ENCODE data around the gene CA11. TPM values are rescaled to one million over a fixed set of nuclear protein-coding genes. Genes with fewer than 3 reads are reported as not detected.

CA11 gene
- total and polyA plus RNA-seq, 2 of the 8 experiments (the other 6 are each of a cell fraction or from before 2014, with no cell fraction given) = 51.7 to 71.4 TPM

- no peak overlapping the region for H4K5ac ChIP-seq (ENCODE audit: insufficient read length, low read depth, low read length)
- ChIA-PET CTCF (ENCODE audit: partially characterized antibody) (interaction anchor here (0.6 to 2.0 kb wide), 5 partner anchors 12 to 124 kb away, joined by 3 to 8 read pairs (median 3); no protein-coding TSS in a partner anchor), POLR2A (ENCODE audit: partially characterized antibody) (interaction anchor here (1.0 to 1.3 kb wide), 2 partner anchors 12 to 24 kb away, joined by 5 read pairs; no protein-coding TSS in a partner anchor)
- TF ChIP-seq EP300 (IDR thresholded peaks at IDR 0.05; ENCODE audit: borderline replicate concordance in 1 of 2, low read depth in 2 of 2, low read length in 2 of 2) (no peak), PHF8 (conservative IDR thresholded peaks at IDR 0.05; ENCODE audit: low read depth, low read length) (no peak)
- no peak overlapping the region for H2AFZ ChIP-seq (ENCODE audit: low read length)
- H4K20me1 ChIP-seq (replicated peaks in 1 of 2; ENCODE audit: control insufficient read depth in 1 of 2, insufficient read depth in 2 of 2, low read length in 2 of 2) = no peaks in the 10 kb centered on the region
- no peak overlapping the region for H2BK120ac ChIP-seq (replicated peaks; ENCODE audit: low read depth, low read length)
- WGBS, 2 experiments (ENCODE audit: extremely low coverage in 1 of 2, insufficient coverage in 1 of 2, insufficient read length in 1 of 2, insufficient replicate concordance in 2 of 2, low coverage in 1 of 2, low lambda C conversion rate in 2 of 2, missing lambda C conversion rate in 1 of 2) = 91% methylated on average over 7 of the region's 7 CpGs; no CpG with 5 or more reads in 1 of the 2 experiments
- H2AK5ac ChIP-seq (ENCODE audit: low read depth, low read length) = no peak overlapping the region
- no peak overlapping the region for H3K14ac ChIP-seq (ENCODE audit: insufficient read length)
- H3K23me2 ChIP-seq (ENCODE audit: low read depth, low read length) = no peaks in the 10 kb centered on the region
- no peaks in the 10 kb centered on the region for H3K79me2 ChIP-seq (ENCODE audit: control insufficient read depth in 1 of 2, insufficient read depth in 2 of 2, low read length in 2 of 2)
- no peaks in the 10 kb centered on the region for H3K4me1 ChIP-seq (replicated peaks in 1 of 4; ENCODE audit: control insufficient read depth in 3 of 4, insufficient read depth in 4 of 4, low read length in 3 of 4)
- FAIRE-seq (no peak), DNase-seq (ENCODE audit: low read depth in 1 of 2, low spot score in 2 of 2) (no peak)
- no peaks in the 10 kb centered on the region for H3K27me3 ChIP-seq (replicated peaks in 1 of 4; ENCODE audit: control insufficient read depth in 3 of 4, extremely low read depth in 1 of 4, insufficient read depth in 3 of 4, low read length in 3 of 4)
- H3K4ac ChIP-seq (replicated peaks; ENCODE audit: insufficient read length, low read depth, low read length) = no peak overlapping the region
- no peak overlapping the region for H3K23ac ChIP-seq (ENCODE audit: insufficient read length)
- no peaks in the 10 kb centered on the region for H3K9me3 ChIP-seq (ENCODE audit: insufficient read depth in 2 of 2, low read depth in 1 of 2, low read length in 1 of 2)
- H3K18ac ChIP-seq (ENCODE audit: extremely low read depth, low read length) = no peak overlapping the region
- H4K8ac ChIP-seq (ENCODE audit: extremely low read depth, insufficient read depth, low read length) = no peak overlapping the region
- no peak overlapping the region for H2BK15ac ChIP-seq (ENCODE audit: low read length)
- no peak overlapping the region for H3K27ac ChIP-seq (ENCODE audit: low read depth, low read length)
- no peaks in the 10 kb centered on the region for H3K36me3 ChIP-seq (ENCODE audit: control insufficient read depth in 2 of 4, insufficient read depth in 4 of 4, low read length in 3 of 4)
- H3K4me3 ChIP-seq (ENCODE audit: extremely low read depth in 1 of 4, insufficient read depth in 2 of 4, low read depth in 3 of 4, low read length in 4 of 4) = no peak overlapping the region
- H3K9ac ChIP-seq (replicated peaks in 1 of 4; ENCODE audit: extremely low read depth in 1 of 4, low read depth in 3 of 4, low read length in 3 of 4) = no peak overlapping the region
- no peak overlapping the region for H3K4me2 ChIP-seq (ENCODE audit: insufficient read depth in 1 of 2, low read depth in 2 of 2, low read length in 2 of 2)
- H4K91ac ChIP-seq (replicated peaks; ENCODE audit: insufficient read length, low read length) = no peak overlapping the region
- no peaks in the 10 kb centered on the region for H3K79me1 ChIP-seq (ENCODE audit: low read depth, low read length)
- H2BK5ac ChIP-seq (ENCODE audit: low read depth, low read length) = no peak overlapping the region
- H2BK12ac ChIP-seq (ENCODE audit: low read depth, low read length) = no peak overlapping the region
- no peak overlapping the region for H2BK20ac ChIP-seq (ENCODE audit: low read length)
- no peak overlapping the region for H3K56ac ChIP-seq (replicated peaks; ENCODE audit: insufficient read length, low read depth, low read length)
These were observed 43.5 kb upstream of the CA11 start for GRCh38 chr19:48689449-48689848.

Data from H1 (cell line).